Small intestine (tissue), 7 donors: ENCODE data around the gene EIF4A2. TPM values are rescaled to one million over a fixed set of nuclear protein-coding genes. Genes with fewer than 3 reads are reported as not detected.
"Not testable (repeated sequence)": the region's sequence is repeated elsewhere in the genome, so short reads cannot be mapped to it uniquely, and the experiment has no call there.

Experiments
- DNase-seq, 2 donors: peaks; one replicate each; pipeline versions ENCODE4 v3.0.0 to v3.0.0-alpha.2; 2013
- FAIRE-seq: peaks from 2 replicates; lab custom pipeline; 2012; peaks lifted over from hg19 to GRCh38; lab: Jason Lieb, UNC
- H3K27ac ChIP-seq, 3 donors: one replicate each; pipeline ENCODE4 v1.5.1; 2013; ENCODE audit warnings: low read length in 2 of 3, mild to moderate bottlenecking in 2 of 3, control low read depth in 1 of 3, inconsistent platforms in 1 of 3, low read depth in 1 of 3, moderate library complexity in 1 of 3
- H3K27me3 ChIP-seq, 3 donors: one replicate each; pipeline ENCODE4 v1.6.1; 2013; ENCODE audit warnings: low read length in 3 of 3, inconsistent platforms in 1 of 3; ENCODE audit not compliant: control insufficient read depth in 3 of 3, insufficient read depth in 3 of 3
- H3K36me3 ChIP-seq, 3 donors: one replicate each; pipeline ENCODE4 v1.6.1; 2013; ENCODE audit warnings: low read length in 3 of 3, inconsistent platforms in 1 of 3, low read depth in 1 of 3, mild to moderate bottlenecking in 1 of 3, moderate library complexity in 1 of 3; ENCODE audit not compliant: control insufficient read depth in 3 of 3, insufficient read depth in 2 of 3
- H3K4me1 ChIP-seq, 3 donors: one replicate each; pipeline ENCODE4 v1.6.1; 2013; ENCODE audit warnings: low read length in 2 of 3, inconsistent platforms in 1 of 3, low read depth in 1 of 3, mild to moderate bottlenecking in 1 of 3, moderate library complexity in 1 of 3; ENCODE audit not compliant: control insufficient read depth in 3 of 3, insufficient read depth in 2 of 3
- H3K4me3 ChIP-seq, 3 donors: one replicate each; pipeline ENCODE4 v1.5.1; 2013; ENCODE audit warnings: low read length in 3 of 3, control low read depth in 1 of 3, inconsistent platforms in 1 of 3, low read depth in 1 of 3, mild to moderate bottlenecking in 1 of 3, moderate library complexity in 1 of 3
- H3K9me3 ChIP-seq, 2 donors: one replicate each; pipeline ENCODE4 v1.6.1; 2013; ENCODE audit warnings: low read depth in 1 of 2, low read length in 1 of 2; ENCODE audit not compliant: control insufficient read depth in 2 of 2, insufficient read depth in 1 of 2
- WGBS, 3 donors: extraction: QIAGEN DNeasy Blood & Tissue Kit; methylation state at CpG; one replicate each; pipeline ENCODE4 v1.1.7; 2013; 5-methylcytosine and 5-hydroxymethylcytosine counted together
- polyA plus RNA-seq, 4 donors: library from polyadenylated mRNA; stranded (reverse) in 3 of 4; unstranded in 1 of 4; fragments of 200-250 nt in 3 of 4; fragments of 120-200 nt in 1 of 4; gene quantifications; one replicate each; pipeline versions ENCODE4 v1.2.1 to v1.2.3, GENCODE V29; 2013
- donor health status: healthy with polysubstance abuse.
- donor health status: control.
- donor health status: control.
- donor health status: Bipolar disorder and iron deficiency.
- donor health status: healthy.

The EIF4A2 gene
- polyA plus RNA-seq, 4 donors = 288 to 723 (median 396) TPM

- no peaks in the 10 kb centered on the region for H3K36me3 ChIP-seq
- FAIRE-seq = no peak
- WGBS, 3 donors = 94 to 99% (median 99%) methylated on average over 5 of the region's 5 CpGs
- H3K27ac ChIP-seq = no peak overlapping the region
- no peaks in the 10 kb centered on the region for H3K4me1 ChIP-seq
- DNase-seq = no peak
- no peak overlapping the region for H3K4me3 ChIP-seq
- H3K9me3 ChIP-seq = no peaks in the 10 kb centered on the region
- peaks cover 0 to 18% (median 0%) of the 10 kb centered on the region in 3 donors for H3K27me3 ChIP-seq
These were observed 35.1 kb downstream of the EIF4A2 start for GRCh38 chr3:186818516-186818915.

DNA sequence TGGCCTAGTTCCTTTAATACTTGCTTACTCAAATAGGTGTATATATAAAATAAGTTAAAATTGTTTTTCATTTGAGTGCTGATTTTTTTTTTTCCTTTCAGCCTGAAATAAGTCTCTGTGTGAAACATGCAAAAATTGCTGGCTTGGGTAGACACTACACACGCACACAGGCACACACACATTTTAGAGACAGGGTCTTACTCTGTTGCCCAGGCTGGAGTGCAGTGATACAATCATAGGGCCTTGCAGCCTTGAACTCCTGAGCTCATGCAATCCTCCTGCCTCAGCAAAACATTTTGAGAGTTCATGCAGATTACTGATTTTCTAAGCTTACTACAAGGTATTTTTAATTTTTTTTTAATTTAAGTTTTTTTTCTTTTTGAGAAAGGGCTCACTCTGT is 35.6 kb downstream of the EIF4A2 start:
- no peak overlapping the region for H3K27ac ChIP-seq
- peaks cover 0 to 16% (median 0%) of the 10 kb centered on the region in 3 donors for H3K27me3 ChIP-seq
- no peak overlapping the region for H3K4me3 ChIP-seq
- no peaks in the 10 kb centered on the region for H3K4me1 ChIP-seq
- no peaks in the 10 kb centered on the region for H3K36me3 ChIP-seq
- WGBS, 3 donors = 85 to 95% (median 88%) methylated on average over 1 of the region's 1 CpG
- FAIRE-seq = no peak
- no peaks in the 10 kb centered on the region for H3K9me3 ChIP-seq
- no peak for DNase-seq

GRCh38 chr3:186821429-186822387 is 38.3 kb downstream of the EIF4A2 start:
- H3K36me3 ChIP-seq = no peaks in the 10 kb centered on the region
- 52 to 56% (median 53%) methylated on average over 11 of the region's 11 CpGs for WGBS, 3 donors
- no peak for FAIRE-seq
- no peak overlapping the region for H3K27ac ChIP-seq
- no peak overlapping the region for H3K4me3 ChIP-seq
- H3K9me3 ChIP-seq = no peaks in the 10 kb centered on the region
- peaks cover 0 to 42% (median 14%) of the 10 kb centered on the region in 3 donors for H3K27me3 ChIP-seq
- DNase-seq = peak; percentile 52 to 60
- H3K4me1 ChIP-seq = peaks cover 0 to 9% (median 0%) of the 10 kb centered on the region in 3 donors

- 41 to 75% (median 54%) methylated on average over 1 of the region's 1 CpG for WGBS, 3 donors
- not testable (repeated sequence) for H3K36me3 ChIP-seq, DNase-seq, H3K9me3 ChIP-seq, FAIRE-seq, H3K4me1 ChIP-seq, H3K4me3 ChIP-seq, H3K27ac ChIP-seq
- H3K27me3 ChIP-seq = peaks cover 0 to 44% (median 14%) of the 10 kb centered on the region in 3 donors
These were observed 39.0 kb downstream of the EIF4A2 start for GRCh38 chr3:186822388-186822759.

DNA sequence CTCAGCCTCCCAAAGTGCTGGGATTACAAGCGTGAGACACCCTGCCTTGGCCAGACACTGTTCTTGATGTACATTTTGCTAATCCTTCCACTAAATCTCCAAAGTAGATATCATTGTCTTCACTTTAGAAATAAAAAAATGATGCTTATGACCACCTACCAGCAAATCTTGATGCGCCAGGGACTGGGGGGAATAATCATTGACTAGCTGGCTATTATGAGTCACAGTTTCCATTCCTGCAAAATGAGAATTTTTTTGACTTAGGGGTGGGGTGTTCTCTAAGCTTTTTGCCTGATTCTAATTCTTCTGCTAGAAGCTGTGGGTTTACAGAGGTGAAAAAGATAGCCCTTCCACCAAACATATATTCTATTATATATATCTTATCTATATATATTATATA is 40.0 kb downstream of the EIF4A2 start:
- no peaks in the 10 kb centered on the region for H3K9me3 ChIP-seq
- WGBS, 3 donors = 61 to 77% (median 63%) methylated on average over 2 of the region's 2 CpGs
- FAIRE-seq (no peak), DNase-seq (no peak)
- peaks cover 0 to 12% (median 0%) of the 10 kb centered on the region in 3 donors for H3K4me1 ChIP-seq
- no peak overlapping the region for H3K27ac ChIP-seq
- no peaks in the 10 kb centered on the region for H3K36me3 ChIP-seq
- peaks cover 0 to 53% (median 15%) of the 10 kb centered on the region in 3 donors for H3K27me3 ChIP-seq
- H3K4me3 ChIP-seq = no peak overlapping the region

- no peak overlapping the region for H3K27ac ChIP-seq
- no peak overlapping the region for H3K4me3 ChIP-seq
- H3K9me3 ChIP-seq = no peaks in the 10 kb centered on the region
- DNase-seq = peak in 1 of 2 donors; percentile 31
- peaks cover 0 to 12% (median 0%) of the 10 kb centered on the region in 3 donors for H3K4me1 ChIP-seq
- H3K36me3 ChIP-seq = no peaks in the 10 kb centered on the region
- H3K27me3 ChIP-seq = peaks cover 0 to 64% (median 20%) of the 10 kb centered on the region in 3 donors
- FAIRE-seq = no peak
- WGBS, 3 donors = 22 to 34% (median 30%) methylated on average over 17 to 18 of the region's 18 CpGs
These were observed 41.2 kb downstream of the EIF4A2 start for GRCh38 chr3:186824430-186825139.

- H3K4me1 ChIP-seq = peaks cover 0 to 12% (median 0%) of the 10 kb centered on the region in 3 donors
- no peak overlapping the region for H3K4me3 ChIP-seq
- no peaks in the 10 kb centered on the region for H3K36me3 ChIP-seq
- DNase-seq (peak in 1 of 2 donors; percentile 30), FAIRE-seq (no peak)
- no peaks in the 10 kb centered on the region for H3K9me3 ChIP-seq
- H3K27ac ChIP-seq = no peak overlapping the region
- 7 to 10% (median 8%) methylated on average over 23 of the region's 23 CpGs for WGBS, 3 donors
- peaks cover 0 to 71% (median 25%) of the 10 kb centered on the region in 3 donors for H3K27me3 ChIP-seq
These were observed 42.0 kb downstream of the EIF4A2 start for GRCh38 chr3:186825294-186825821.

- H3K9me3 ChIP-seq = peaks cover 0 to 2% of the 10 kb centered on the region in 2 donors
- no peak for DNase-seq
- peaks cover 0 to 12% (median 0%) of the 10 kb centered on the region in 3 donors for H3K4me1 ChIP-seq
- H3K27me3 ChIP-seq = peaks cover 2 to 76% (median 27%) of the 10 kb centered on the region in 3 donors
- H3K27ac ChIP-seq = no peak overlapping the region
- H3K4me3 ChIP-seq = no peak overlapping the region
- FAIRE-seq = no peak
- 19 to 27% (median 23%) methylated on average over 11 of the region's 11 CpGs for WGBS, 3 donors
- H3K36me3 ChIP-seq = no peaks in the 10 kb centered on the region
These were observed 42.6 kb downstream of the EIF4A2 start for GRCh38 chr3:186825872-186826409.
